Prostate gland (tissue), 2 donors: ENCODE results near the gene DLG2.

Source experiments
- CTCF ChIP-seq, 4 experiments: fragments of 200-600 bp in 2 of 4; fragments of 450-650 bp in 2 of 4; sonication (generic) in 2 of 4; IDR thresholded peaks; 1 replicate in 3 of 4; 2 replicates in 1 of 4; pipeline ENCODE4 v1.5.1; 2016 to 2019; ENCODE audit warnings: antibody characterized with exemption in 4 of 4, mild to moderate bottlenecking in 2 of 4, moderate library complexity in 2 of 4
- POLR2A ChIP-seq: fragments of 450-650 bp; IDR thresholded peaks from one replicate; pipeline ENCODE4 v1.6.1; 2016; ENCODE audit warnings: antibody characterized with exemption, mild to moderate bottlenecking
- POLR2AphosphoS5 ChIP-seq: sonication (generic); formaldehyde crosslinking; IDR thresholded peaks from one replicate; pipeline ENCODE4 v1.6.1; 2017; ENCODE audit warnings: antibody characterized with exemption

- TF ChIP-seq POLR2A = no peak
- TF ChIP-seq CTCF (IDR thresholded peaks at IDR 0.05) = no peak
- no peak for TF ChIP-seq POLR2AphosphoS5
Observed at GRCh38 chr11:84163116-84163515, 1464.0 kb downstream of the DLG2 start.
